Ovary (tissue), 3 donors: ENCODE measurements around the gene KIAA1671.

Experiments used
- CTCF ChIP-seq, 3 donors: fragments of 450-650 bp in 2 of 3; fragments of 200-600 bp in 1 of 3; IDR thresholded peaks; one replicate each; pipeline versions ENCODE4 v1.5.1 to v1.8.0; 2016 to 2022; ENCODE audit warnings: antibody characterized with exemption in 3 of 3, mild to moderate bottlenecking in 1 of 3
- POLR2A ChIP-seq: fragments of 450-650 bp; IDR thresholded peaks from one replicate; pipeline ENCODE4 v1.6.1; 2017; ENCODE audit warnings: antibody characterized with exemption, mild to moderate bottlenecking, moderate library complexity
- donor health status: DM: no; HTN: no; CAD: no.

- no peak for TF ChIP-seq POLR2A
- TF ChIP-seq CTCF (IDR thresholded peaks at IDR 0.05): no peak
These were observed 263.7 kb downstream of the KIAA1671 start for GRCh38 chr22:25216230-25216629.
